Measurements from ENCODE around the gene NCLN.

GRCh38 chr19:3252650-3253049, 66.9 kb downstream of the NCLN start:
- TF ChIP-seq CTCF (IDR thresholded peaks at IDR 0.05) (no peak), POLR2AphosphoS5 (IDR thresholded peaks at IDR 0.05) (no peak), POLR2A (IDR thresholded peaks at IDR 0.05) (no peak)
